GM19035 (cell line): ENCODE results near the gene CC2D1A.
"Not testable (repeated sequence)": the region's sequence is repeated elsewhere in the genome, so short reads cannot be mapped to it uniquely, and the experiment has no call there.

Experiments used
- ATAC-seq: cut with Tn5 transposase; IDR thresholded peaks from one replicate; pipeline ENCODE4 v1.9.1; 2021; ENCODE audit not compliant: unreplicated experiment

Gene CC2D1A

GRCh38 chr19:13902993-13903555, 2.9 kb upstream of the CC2D1A start:
- ATAC-seq = no peak

- peak; percentile 27 for ATAC-seq
Measured at GRCh38 chr19:13906521-13906904, 512 bp downstream of the CC2D1A start.

- peak; percentile 5 for ATAC-seq
Measured at GRCh38 chr19:13906910-13907309, 909 bp downstream of the CC2D1A start.

- no peak for ATAC-seq
Measured at GRCh38 chr19:13908674-13909073, 2.7 kb downstream of the CC2D1A start.

- no peak for ATAC-seq
Measured at GRCh38 chr19:13909430-13909829, 3.4 kb downstream of the CC2D1A start.

GRCh38 chr19:13913352-13913751, 7.4 kb downstream of the CC2D1A start:
- ATAC-seq = no peak

GRCh38 chr19:13914777-13915176, 8.8 kb downstream of the CC2D1A start:
- no peak for ATAC-seq

- ATAC-seq = no peak
Measured at GRCh38 chr19:13917888-13918406, 11.9 kb downstream of the CC2D1A start.

GRCh38 chr19:13918726-13919411, 12.9 kb downstream of the CC2D1A start:
- ATAC-seq = no peak

GRCh38 chr19:13920524-13920923, 14.5 kb downstream of the CC2D1A start:
- no peak for ATAC-seq

GRCh38 chr19:13920940-13921747, 15.1 kb downstream of the CC2D1A start:
- ATAC-seq = no peak

GRCh38 chr19:13922118-13922517, 16.1 kb downstream of the CC2D1A start:
- not testable (repeated sequence) for ATAC-seq

- no peak for ATAC-seq
Measured at GRCh38 chr19:13923194-13923987, 17.4 kb downstream of the CC2D1A start.

- no peak for ATAC-seq
Measured at GRCh38 chr19:13926010-13926409, 20.0 kb downstream of the CC2D1A start.

- no peak for ATAC-seq
Measured at GRCh38 chr19:13926715-13927114, 20.7 kb downstream of the CC2D1A start.

GRCh38 chr19:13929340-13929739, 23.3 kb downstream of the CC2D1A start:
- ATAC-seq = no peak

- no peak for ATAC-seq
Measured at GRCh38 chr19:13929956-13930355, 24.0 kb downstream of the CC2D1A start.

GRCh38 chr19:13930402-13930801, 24.4 kb downstream of the CC2D1A start:
- no peak for ATAC-seq

GRCh38 chr19:13931391-13932148, 25.6 kb downstream of the CC2D1A start:
- no peak for ATAC-seq

GRCh38 chr19:13932149-13932637, 26.2 kb downstream of the CC2D1A start:
- ATAC-seq = no peak
